GM18502 (cell line): ENCODE data around the gene HTR2C.
"Not testable (repeated sequence)": the region's sequence is repeated elsewhere in the genome, so short reads cannot be mapped to it uniquely, and the experiment has no call there.

Source experiments
- ATAC-seq: cut with Tn5 transposase; IDR thresholded peaks from one replicate; pipeline ENCODE4 v1.9.1; 2021; ENCODE audit warnings: mild to moderate bottlenecking; ENCODE audit not compliant: unreplicated experiment, poor library complexity

The HTR2C gene

DNA sequence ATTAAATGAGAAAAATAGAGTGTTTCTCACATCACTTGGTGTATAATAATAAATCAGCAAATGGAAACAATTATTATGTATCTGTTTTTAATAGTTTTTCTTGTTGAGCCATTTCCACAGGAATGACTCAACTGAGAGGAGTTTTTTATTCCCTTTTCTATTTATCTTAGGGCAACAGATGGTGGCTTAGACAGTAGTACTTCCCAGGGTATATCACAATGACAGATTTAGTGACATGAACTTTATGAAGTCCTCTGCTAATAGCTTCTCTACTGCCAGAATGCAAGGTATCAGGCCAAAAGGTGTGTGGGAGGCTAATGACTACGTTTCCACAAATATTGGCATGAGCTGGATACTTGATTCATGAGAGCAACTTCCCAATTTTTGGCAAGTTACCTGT lies 126.7 kb downstream of the HTR2C start:
- no peak for ATAC-seq

DNA sequence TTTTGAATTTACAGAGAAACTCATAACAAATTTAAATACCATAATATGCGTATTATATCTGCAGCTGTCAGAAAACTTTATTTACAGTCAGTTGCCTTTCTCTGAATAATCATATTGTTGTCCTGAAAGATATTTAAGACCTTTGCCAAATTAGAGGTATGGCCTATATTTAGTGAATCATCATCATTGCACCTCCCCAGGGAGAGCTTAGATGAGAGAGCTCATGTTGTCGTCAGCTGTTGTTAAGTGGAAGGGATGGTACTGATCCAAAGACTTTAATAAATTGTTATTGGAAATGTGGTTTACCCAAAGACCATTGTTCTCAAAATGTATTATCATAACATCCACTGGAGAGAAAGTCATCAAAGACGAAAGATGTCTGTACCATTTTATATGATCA lies 128.6 kb downstream of the HTR2C start:
- ATAC-seq = no peak

DNA sequence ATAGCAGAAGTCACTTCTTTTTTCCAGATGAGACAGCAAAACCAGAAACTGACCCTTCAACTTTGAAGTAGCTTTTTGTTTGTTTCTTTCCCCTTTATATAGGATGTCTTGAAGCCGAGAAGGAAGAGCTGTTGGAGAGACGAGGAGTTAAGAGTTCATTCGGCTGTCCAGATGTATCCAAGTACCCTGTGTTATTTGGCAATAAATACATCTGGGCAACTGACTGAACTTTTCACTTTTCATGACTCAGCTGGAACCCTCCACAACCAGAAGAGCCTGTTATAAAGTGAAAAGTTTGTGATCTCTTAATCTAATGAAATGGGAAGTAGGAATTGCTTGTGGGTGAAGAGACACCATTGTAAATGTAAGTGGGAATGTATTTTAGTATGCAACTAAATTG lies 131.2 kb downstream of the HTR2C start:
- ATAC-seq = no peak

- no peak for ATAC-seq
These were observed 134.0 kb downstream of the HTR2C start for GRCh38 chrX:114717921-114718320.

GRCh38 chrX:114766541-114766940 lies 182.7 kb downstream of the HTR2C start:
- no peak for ATAC-seq

- no peak for ATAC-seq
These were observed 190.8 kb downstream of the HTR2C start for GRCh38 chrX:114774691-114775090.

- no peak for ATAC-seq
These were observed 199.0 kb downstream of the HTR2C start for GRCh38 chrX:114782925-114783324.

GRCh38 chrX:114787061-114787460 lies 203.2 kb downstream of the HTR2C start:
- ATAC-seq = no peak

- no peak for ATAC-seq
These were observed 213.6 kb downstream of the HTR2C start for GRCh38 chrX:114797494-114797893.

DNA sequence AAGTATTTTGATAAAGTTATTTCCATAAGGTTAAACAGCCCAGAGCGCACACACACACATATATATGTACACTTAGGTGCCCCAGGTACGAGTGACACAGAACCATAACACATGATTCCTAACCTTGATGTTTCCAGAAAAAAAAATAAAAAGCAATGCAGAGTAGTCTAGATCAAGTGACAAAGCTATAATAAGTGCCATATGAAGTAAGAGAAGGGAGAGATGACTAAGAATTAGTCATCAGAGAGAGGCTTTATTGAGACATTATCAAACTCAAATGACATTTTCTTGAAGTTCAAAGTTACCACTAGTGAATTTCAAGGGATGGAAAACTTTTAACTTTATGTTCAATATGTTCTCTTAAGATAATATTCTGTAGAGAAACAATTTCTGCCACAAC lies 215.0 kb downstream of the HTR2C start:
- ATAC-seq = no peak

DNA sequence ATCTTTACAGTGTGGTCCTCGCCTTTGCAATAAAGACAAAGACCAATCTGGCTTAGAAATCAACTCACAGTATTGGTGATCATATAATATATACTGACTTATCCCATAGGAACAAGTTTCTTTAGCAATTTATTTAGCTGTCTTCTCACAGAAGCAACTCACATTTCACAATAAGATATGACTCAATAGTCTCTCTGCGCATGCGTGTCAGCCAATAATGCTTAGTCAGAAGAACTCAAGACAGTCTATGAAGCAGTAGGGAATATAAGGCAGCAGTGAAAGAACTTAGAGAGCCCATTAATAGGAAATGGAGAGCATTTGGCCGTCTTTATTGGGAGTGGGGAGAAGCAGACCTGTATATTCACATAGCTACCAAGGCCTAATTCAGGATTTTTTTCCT lies 216.8 kb downstream of the HTR2C start:
- ATAC-seq = no peak

DNA sequence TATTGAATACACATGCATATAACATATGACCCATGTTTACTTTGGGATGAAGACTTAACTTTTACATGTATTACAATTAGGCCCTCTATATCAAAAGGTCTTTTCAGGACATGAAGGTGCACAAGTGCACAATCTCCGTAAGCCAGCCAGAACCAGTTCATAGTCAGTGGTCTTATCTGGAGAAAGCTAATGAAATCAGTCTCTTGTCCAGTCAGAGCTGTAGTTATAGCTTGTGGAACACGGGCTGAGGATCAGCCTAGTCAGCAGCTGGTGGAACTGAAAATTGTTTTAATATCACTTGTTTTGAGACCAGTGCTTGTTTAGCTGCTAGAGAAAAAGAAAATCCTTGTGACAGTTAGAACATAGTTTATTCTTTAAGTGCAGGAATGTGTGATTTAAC lies 235.6 kb downstream of the HTR2C start:
- ATAC-seq = no peak

DNA sequence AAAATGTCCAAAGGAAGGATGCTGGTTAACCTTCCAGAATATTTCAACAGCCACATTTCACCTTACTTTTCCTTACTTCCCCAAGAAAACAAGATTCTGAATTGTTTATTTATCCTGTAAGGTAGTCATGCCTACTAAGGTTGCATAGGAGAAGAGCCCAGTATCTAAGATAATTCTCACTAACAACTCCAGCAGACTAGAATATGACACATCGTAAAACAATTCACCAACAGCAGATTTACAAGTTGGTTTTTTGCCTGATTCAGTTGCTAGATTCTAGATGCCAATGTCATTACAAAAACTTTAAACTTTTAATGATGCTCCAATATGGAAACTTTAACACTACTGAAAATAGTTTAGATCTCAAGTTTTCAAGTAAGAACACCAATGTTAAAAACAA lies 257.2 kb downstream of the HTR2C start:
- no peak for ATAC-seq

- no peak for ATAC-seq
These were observed 258.3 kb downstream of the HTR2C start for GRCh38 chrX:114842181-114842580.

DNA sequence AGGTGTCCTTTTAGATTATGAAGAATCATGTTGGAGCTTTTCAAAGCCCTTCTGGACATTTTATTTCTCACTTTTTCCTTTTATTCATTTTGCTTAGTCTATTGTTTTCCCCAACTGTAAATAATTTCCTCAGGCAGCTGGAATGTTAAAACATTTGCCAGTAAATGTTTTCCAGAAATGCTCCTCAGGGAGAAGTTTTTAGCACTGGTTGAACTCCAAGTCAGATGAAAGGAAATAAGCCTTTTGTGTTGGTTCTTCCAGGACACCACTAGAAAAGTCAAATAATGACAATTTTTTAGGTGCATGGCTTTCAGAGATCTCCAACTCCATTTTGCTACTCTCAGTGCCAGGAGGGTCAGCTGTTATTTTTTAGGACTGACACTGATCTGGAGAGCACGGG lies 305.6 kb downstream of the HTR2C start:
- ATAC-seq = no peak

- no peak for ATAC-seq
These were observed 319.7 kb downstream of the HTR2C start for GRCh38 chrX:114903618-114904017.

- ATAC-seq = no peak
These were observed 321.4 kb downstream of the HTR2C start for GRCh38 chrX:114905251-114905650.

- ATAC-seq = no peak
These were observed 323.2 kb downstream of the HTR2C start for GRCh38 chrX:114906984-114907510.

DNA sequence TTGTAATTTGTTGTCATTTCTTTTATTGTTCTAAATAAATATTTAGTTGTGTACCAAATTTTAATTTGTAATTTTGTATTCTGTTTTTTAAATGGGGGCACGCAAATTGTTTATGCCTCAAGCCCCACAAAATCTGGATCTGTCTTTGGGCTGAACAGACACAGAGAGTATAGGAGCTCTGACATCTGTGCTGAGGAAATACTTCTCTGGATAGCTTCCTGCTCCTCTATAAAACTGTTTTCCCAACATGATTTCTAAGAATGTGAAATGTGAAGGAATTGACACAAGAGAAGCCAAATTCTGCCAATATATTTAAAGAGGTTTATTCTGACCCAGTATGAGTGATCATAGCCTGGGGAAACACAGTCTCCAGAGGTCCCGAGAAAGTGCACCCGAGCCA lies 340.5 kb downstream of the HTR2C start:
- ATAC-seq = no peak

DNA sequence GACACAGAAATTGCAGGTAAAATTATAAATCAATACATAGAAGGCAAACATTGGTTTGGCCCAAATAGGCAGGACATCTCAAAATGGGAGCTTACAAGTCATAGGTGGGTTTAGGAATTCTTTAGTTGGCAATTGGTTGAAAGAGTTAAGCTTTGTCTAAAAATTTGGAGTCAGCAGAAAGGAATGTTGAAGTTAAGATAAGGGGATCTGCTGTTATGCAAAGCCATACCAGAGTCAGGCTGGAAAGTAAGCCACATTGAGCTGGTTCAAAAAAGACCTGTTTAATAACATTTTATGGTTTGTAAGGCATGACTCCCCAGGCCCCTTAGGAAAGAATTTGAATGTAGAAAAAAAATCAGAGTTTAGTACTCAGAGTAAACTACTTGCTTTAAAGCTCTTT lies 341.0 kb downstream of the HTR2C start:
- ATAC-seq = no peak

- no peak for ATAC-seq
These were observed 346.3 kb downstream of the HTR2C start for GRCh38 chrX:114930227-114930626.

- no peak for ATAC-seq
These were observed 348.7 kb downstream of the HTR2C start for GRCh38 chrX:114932550-114932949.

GRCh38 chrX:114933291-114933690 lies 349.4 kb downstream of the HTR2C start:
- not testable (repeated sequence) for ATAC-seq
